CD4-positive, CD25-positive, alpha-beta regulatory T cell (primary cell): ENCODE measurements around the gene EPN3. TPM values are rescaled to one million over a fixed set of nuclear protein-coding genes. Genes with fewer than 3 reads are reported as not detected.

Experiments used
- polyA plus RNA-seq, 4 donors: library from polyadenylated mRNA; unstranded; fragments of 300-500 nt; fragmentation: Illumina TruSeq; gene quantifications; one replicate each; pipeline ENCODE4 v1.2.3, GENCODE V29; 2021
- total RNA-seq: library from RNA; stranded (reverse); gene quantifications from one replicate; pipeline ENCODE4 v1.2.3, GENCODE V29; 2022

Gene EPN3
- total and polyA plus RNA-seq, 5 donors from 2014 or later = not detected

Other genes starting within 250 kb of the EPN3 start
- 15.5 TPM for gene XYLT2, start 186.6 kb upstream of the EPN3 start, total RNA-seq
- gene XYLT2, start 186.6 kb upstream of the EPN3 start, polyA plus RNA-seq = 10 to 100 TPM in 2 of 4 donors, 1 to 10 TPM in 2; 6.2 to 15.9 (median 11.3) TPM
- gene MRPL27, start 159.6 kb upstream of the EPN3 start, total RNA-seq = 33.5 TPM
- 10 to 100 TPM; 61.6 to 86.7 (median 80.2) TPM for gene MRPL27, start 159.6 kb upstream of the EPN3 start, polyA plus RNA-seq
- gene EME1, start 159.5 kb upstream of the EPN3 start, total RNA-seq = 0.81 TPM
- gene EME1, start 159.5 kb upstream of the EPN3 start, polyA plus RNA-seq = 1 to 10 TPM in 1 of 4 donors, under 1 TPM in 2, not detected in 1; 0.49 to 1.5 (median 0.59) TPM
- 49.9 TPM for gene LRRC59, start 135.2 kb upstream of the EPN3 start, total RNA-seq
- 10 to 100 TPM; 17.2 to 24.0 (median 20.5) TPM for gene LRRC59, start 135.2 kb upstream of the EPN3 start, polyA plus RNA-seq
- 22.2 TPM for gene ACSF2, start 106.5 kb upstream of the EPN3 start, total RNA-seq
- 1 to 10 TPM; 2.7 to 5.5 (median 3.4) TPM for gene ACSF2, start 106.5 kb upstream of the EPN3 start, polyA plus RNA-seq
- gene CHAD, start 63.9 kb upstream of the EPN3 start, total RNA-seq = not detected
- gene CHAD, start 63.9 kb upstream of the EPN3 start, polyA plus RNA-seq = not detected
- gene RSAD1, start 53.9 kb upstream of the EPN3 start, total RNA-seq = 45.3 TPM
- 10 to 100 TPM; 43.3 to 53.4 (median 46.1) TPM for gene RSAD1, start 53.9 kb upstream of the EPN3 start, polyA plus RNA-seq
- 5.7 TPM for gene MYCBPAP, start 24.3 kb upstream of the EPN3 start, total RNA-seq
- gene MYCBPAP, start 24.3 kb upstream of the EPN3 start, polyA plus RNA-seq = 1 to 10 TPM in 2 of 4 donors, under 1 TPM in 2; 0.50 to 1.6 (median 0.89) TPM
- 26.8 TPM for gene SPATA20, start 14.4 kb downstream of the EPN3 start, total RNA-seq
- 10 to 100 TPM in 1 of 4 donors, 1 to 10 TPM in 3; 5.8 to 10.3 (median 6.5) TPM for gene SPATA20, start 14.4 kb downstream of the EPN3 start, polyA plus RNA-seq
- gene CACNA1G, start 28.0 kb downstream of the EPN3 start, total RNA-seq = 0.05 TPM
- not detected for gene CACNA1G, start 28.0 kb downstream of the EPN3 start, polyA plus RNA-seq
- gene ABCC3, start 102.1 kb downstream of the EPN3 start, total RNA-seq = 3.3 TPM
- under 1 TPM in 1 of 4 donors, not detected in 3; 0.02 TPM for gene ABCC3, start 102.1 kb downstream of the EPN3 start, polyA plus RNA-seq
- 24.0 TPM for gene ANKRD40, start 175.2 kb downstream of the EPN3 start, total RNA-seq
- 1 to 10 TPM; 3.8 to 5.7 (median 4.5) TPM for gene ANKRD40, start 175.2 kb downstream of the EPN3 start, polyA plus RNA-seq
- 143 TPM for gene LUC7L3, start 186.9 kb downstream of the EPN3 start, total RNA-seq
- 10 to 100 TPM; 44.9 to 54.0 (median 48.9) TPM for gene LUC7L3, start 186.9 kb downstream of the EPN3 start, polyA plus RNA-seq
- gene ANKRD40CL, start 234.8 kb downstream of the EPN3 start, total RNA-seq = not detected
- gene ANKRD40CL, start 234.8 kb downstream of the EPN3 start, polyA plus RNA-seq = not detected